ENCODE data around the gene BCAS3.
"Not testable (repeated sequence)": the region's sequence is repeated elsewhere in the genome, so short reads cannot be mapped to it uniquely, and the experiment has no call there.

BCAS3 gene

GRCh38 chr17:61131585-61131984 is 453.9 kb downstream of the BCAS3 start:
- no peak for DNase-seq (ENCODE audit: low read depth)

- no peak for DNase-seq (ENCODE audit: low read depth)
Measured at GRCh38 chr17:61132524-61132923, 454.9 kb downstream of the BCAS3 start.

DNA sequence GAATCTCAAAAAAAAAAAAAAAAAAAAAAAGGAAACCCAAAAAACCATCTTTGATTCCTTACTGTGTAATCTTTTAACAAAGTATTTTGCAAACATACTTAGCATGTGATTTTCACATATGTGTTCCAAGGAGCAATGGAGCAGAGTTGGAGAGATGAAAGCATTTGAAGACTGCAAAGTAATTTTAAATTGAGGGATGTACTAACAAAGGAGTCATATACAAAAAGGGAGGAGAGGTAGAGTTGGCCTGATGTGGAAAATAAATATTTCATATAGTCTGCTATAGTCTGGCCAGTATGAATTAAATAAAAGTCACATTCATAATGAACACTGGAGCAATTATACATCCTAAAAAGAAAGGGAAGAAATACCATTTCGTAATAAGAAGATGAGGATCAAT is 456.2 kb downstream of the BCAS3 start:
- no peak for DNase-seq (ENCODE audit: low read depth)

DNA sequence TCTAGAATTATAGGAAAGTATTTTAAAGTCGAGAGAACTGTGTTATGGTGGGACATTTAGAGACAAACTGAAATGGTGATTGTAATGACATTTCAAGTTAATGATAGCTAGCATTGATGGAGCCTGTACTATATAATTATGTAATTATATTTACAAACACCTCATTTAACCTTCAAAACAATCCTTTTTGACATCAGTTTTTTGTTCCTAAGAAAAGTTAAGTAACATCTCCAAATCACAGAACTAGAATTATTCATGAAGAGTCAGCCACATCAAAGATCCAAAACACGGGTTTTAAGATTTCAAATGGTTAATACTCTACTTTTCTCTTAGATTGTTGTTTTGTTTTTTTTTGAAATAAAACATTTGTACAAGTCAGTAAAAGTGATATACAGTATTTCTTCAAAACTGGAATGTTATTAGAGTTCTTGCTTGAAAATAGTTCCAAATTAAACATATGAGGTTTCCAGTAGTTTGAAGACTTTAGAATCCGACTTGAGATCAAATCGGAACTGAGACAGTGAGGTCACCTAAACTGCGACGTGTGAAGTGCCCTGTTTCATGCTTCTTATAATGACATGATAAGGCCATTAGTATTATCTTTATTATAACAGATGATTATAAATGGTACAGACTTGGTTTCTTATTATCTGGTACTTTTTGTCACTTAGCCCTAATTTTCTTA is 457.0 kb downstream of the BCAS3 start:
- DNase-seq (ENCODE audit: low read depth), result no peak

DNA sequence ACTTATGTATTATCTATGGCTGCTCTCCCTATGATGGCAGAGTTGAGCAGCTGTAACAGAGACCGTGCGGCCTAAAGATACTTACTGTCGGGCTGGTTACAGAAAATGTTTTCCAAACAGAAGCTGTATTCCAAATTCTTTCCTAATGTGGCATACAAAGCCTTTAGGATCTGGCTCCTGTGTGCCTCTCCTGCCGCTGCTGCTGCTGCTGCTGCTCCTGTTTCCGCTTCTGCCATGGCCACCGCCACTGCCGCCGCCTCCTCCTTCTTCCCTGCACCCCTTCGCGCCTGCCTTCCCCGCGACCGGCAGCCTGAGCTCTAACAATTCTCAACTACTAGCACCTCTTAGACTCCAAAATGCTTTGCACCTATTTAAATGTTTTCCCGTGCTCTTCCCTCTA is 458.1 kb downstream of the BCAS3 start:
- no peak for DNase-seq (ENCODE audit: low read depth)

DNA sequence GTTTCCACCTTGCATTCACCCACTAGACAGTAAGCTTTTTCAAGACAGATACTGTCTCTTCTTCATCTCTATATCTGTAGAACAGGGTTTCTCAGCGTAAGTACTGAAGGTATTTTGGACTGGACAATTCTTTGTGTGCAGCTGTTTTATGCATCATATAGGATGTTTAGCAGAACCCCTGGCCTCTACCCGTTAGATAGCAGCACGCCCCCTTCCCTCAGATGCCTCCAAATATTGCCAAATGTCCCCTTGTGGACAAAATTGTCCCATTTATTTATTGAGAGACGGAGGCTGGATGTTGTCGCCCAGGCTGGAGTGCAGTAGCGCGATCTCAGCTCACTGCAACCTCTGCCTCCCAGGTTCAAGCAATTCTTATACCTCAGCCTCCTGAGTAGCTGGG is 458.6 kb downstream of the BCAS3 start:
- no peak for DNase-seq (ENCODE audit: low read depth)

GRCh38 chr17:61139219-61139618 is 461.6 kb downstream of the BCAS3 start:
- DNase-seq (ENCODE audit: low read depth), result no peak

- DNase-seq (ENCODE audit: low read depth), result no peak
Measured at GRCh38 chr17:61140081-61140786, 462.6 kb downstream of the BCAS3 start.

GRCh38 chr17:61143026-61143425 is 465.4 kb downstream of the BCAS3 start:
- DNase-seq (ENCODE audit: low read depth), result no peak

DNA sequence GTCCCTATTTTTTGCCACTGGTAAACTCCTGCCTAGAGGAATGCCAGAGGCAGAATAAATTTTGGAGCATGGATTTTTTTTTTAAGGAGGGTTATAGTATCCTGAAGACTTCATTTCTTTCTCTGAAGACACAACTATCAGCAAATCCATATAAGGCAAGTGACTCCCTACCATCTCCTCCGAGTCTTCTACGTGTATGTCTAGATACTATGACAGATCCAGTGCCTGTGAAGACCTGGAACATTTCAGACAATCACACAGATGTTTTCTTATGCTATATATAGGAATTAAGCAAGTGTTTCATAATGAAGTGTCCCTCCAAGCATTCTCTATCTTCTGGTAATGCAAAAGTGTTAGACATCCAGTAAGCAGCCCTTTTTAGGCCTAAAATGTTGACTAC is 466.5 kb downstream of the BCAS3 start:
- no peak for DNase-seq (ENCODE audit: low read depth)

GRCh38 chr17:61144617-61145564 is 467.2 kb downstream of the BCAS3 start:
- DNase-seq (ENCODE audit: low read depth), result no peak

DNA sequence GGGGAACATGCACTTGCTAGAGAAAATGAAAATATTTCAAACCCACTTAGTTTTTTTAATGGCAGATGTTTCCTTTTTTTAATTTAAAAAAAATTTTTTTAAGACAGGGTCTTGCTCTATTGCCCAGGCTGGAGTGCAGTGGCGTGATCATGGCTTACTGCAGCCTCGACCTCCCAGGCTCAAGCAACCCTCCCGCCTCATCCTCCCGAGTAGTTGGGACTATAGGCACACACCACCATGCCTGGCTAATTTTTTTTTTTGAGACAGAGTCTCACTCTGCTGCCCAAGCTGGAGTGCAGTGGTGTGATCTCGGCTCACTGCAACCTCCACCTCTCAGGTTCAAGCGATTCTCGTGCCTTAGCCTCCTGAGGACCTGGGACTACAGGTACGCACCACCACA is 469.2 kb downstream of the BCAS3 start:
- DNase-seq (ENCODE audit: low read depth), result not testable (repeated sequence)

DNA sequence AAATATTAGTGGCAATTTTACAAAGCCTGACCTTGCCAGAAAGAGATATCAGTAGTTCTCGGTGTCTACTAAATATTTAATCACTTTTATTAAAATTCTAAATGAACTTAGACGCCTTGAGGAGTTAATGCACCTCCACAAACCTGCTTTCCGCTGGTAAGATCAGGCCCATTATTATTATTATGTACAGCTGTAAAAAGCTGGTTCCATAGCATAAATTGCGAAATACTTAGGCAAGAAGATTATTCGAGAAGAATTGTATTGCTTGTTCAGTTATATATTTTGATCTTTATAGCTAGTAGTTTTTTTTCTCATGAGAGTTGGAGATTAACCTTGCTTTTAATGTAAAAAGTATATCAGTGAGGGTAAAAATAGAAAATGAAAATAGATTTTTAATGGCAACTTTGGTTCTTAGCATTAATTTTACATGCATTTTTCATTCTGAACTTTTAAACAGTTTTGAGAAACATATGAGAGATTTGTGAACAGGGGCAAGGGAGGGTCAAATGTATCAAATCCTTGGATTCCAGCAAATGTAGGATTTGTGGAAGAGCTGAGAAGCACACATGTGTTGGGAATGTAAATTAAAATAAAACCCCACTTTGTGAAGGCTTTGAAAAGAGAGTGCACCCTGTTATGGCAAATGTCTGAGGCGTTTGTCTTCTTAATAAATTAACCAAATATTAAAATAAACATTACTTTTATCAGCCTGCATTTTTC is 471.6 kb downstream of the BCAS3 start:
- no peak for DNase-seq (ENCODE audit: low read depth)

GRCh38 chr17:61149862-61150362 is 472.3 kb downstream of the BCAS3 start:
- no peak for DNase-seq (ENCODE audit: low read depth)

- DNase-seq (ENCODE audit: low read depth), result no peak
Measured at GRCh38 chr17:61150686-61151299, 473.1 kb downstream of the BCAS3 start.

DNA sequence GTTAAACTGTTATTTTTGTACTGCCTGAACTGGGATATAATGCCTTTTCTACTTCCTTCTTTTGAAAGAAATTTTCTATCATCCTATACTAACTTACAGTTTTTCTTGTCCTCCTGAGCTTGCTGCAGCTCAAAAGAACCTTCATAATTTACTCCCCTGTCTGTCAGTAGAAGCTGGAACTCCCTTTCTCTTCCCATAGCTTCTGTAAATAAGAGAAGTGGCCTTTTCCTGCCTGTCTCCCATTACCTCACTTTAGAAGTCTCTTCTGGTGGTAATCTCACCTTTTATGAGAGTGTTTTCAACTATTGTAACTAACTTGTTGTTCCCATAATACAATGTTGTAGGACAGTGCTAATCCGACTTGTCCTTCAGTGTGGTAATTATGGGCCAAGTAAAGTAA is 475.2 kb downstream of the BCAS3 start:
- no peak for DNase-seq (ENCODE audit: low read depth)

- DNase-seq (ENCODE audit: low read depth), result no peak
Measured at GRCh38 chr17:61155590-61156237, 478.1 kb downstream of the BCAS3 start.

GRCh38 chr17:61157246-61157886 is 479.7 kb downstream of the BCAS3 start:
- no peak for DNase-seq (ENCODE audit: low read depth)

DNA sequence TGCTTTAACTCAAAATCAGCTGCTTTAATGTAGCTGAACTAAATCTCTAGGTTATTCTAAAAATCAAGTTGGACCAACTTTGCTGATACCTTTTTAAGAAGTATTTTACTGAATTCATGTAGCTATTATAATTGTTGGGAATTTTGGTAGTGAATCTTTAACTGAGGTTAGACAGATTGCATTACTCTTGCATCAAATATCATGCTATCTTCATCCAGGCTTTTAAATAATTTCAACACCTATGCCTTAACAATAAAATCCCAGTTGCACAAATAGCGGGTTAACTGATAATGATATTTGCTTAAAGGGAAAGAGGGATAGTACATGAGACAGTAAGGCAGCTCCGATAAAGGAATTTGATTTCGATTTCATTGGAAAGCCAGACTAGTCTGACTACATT is 480.7 kb downstream of the BCAS3 start:
- DNase-seq (ENCODE audit: low read depth), result no peak

DNA sequence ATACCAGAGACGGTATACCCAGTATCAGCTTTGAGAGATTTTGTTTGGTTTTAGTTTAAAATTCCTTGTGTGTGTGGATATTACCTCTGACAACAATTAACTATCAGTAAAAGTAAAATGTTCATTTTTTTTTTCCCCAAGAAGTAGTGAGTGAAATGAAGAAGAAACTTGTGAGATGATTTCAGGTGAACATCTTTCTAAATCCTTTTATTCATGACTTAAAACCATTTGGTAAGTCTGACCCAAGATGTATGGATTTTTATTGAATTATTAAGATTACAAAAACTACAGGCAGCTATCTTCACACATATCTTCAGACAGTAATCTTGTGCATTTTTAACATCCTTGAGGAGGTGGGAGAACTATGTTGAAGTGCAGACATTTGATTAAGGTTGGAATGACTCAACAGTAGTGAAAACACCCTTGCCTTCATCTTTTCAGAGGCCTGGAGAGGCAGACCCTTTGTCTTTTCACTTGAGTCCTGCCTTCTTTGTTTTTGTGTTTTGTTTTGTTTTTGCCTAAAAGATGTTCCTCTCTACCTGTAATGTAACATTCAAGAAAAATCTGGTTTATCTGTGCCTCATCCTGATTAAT is 481.7 kb downstream of the BCAS3 start:
- DNase-seq (ENCODE audit: low read depth), result no peak

Measured in activated T-helper 9 cell treated with anti-CD3 and anti-CD28 coated beads, Interleukin-2, amount 50 U/mL, for 16 hours (primary cell).